Astrocyte (in vitro differentiated cells and primary cell): ENCODE measurements around the gene ZDHHC14. TPM values are rescaled to one million over a fixed set of nuclear protein-coding genes. Genes with fewer than 3 reads are reported as not detected.

Source experiments
- DNase-seq: peaks from one replicate; pipeline ENCODE4 v3.0.0-alpha.2; 2010; ENCODE audit warnings: low read depth
- FAIRE-seq: peaks from 2 replicates; lab custom pipeline; 2011; peaks lifted over from hg19 to GRCh38; lab: Jason Lieb, UNC
- H2AFZ ChIP-seq: 2 replicates; pipeline ENCODE4 v1.6.0; 2012; ENCODE audit warnings: low read depth, low read length, inconsistent platforms
- H3K27ac ChIP-seq: 2 replicates; pipeline ENCODE4 v1.5.1; 2011; ENCODE audit warnings: low read depth, low read length, inconsistent platforms
- H3K27me3 ChIP-seq: 2 replicates; pipeline ENCODE4 v1.6.0; 2011; ENCODE audit warnings: low read length, inconsistent platforms; ENCODE audit not compliant: insufficient read depth
- H3K36me3 ChIP-seq: 2 replicates; pipeline ENCODE4 v1.5.1; 2011; ENCODE audit warnings: low read length, inconsistent platforms; ENCODE audit not compliant: insufficient read depth
- H3K4me1 ChIP-seq: 2 replicates; pipeline ENCODE4 v1.5.1; 2011; ENCODE audit warnings: low read length, inconsistent platforms; ENCODE audit not compliant: insufficient read depth
- H3K4me2 ChIP-seq: 2 replicates; pipeline ENCODE4 v1.6.0; 2012; ENCODE audit warnings: low read length, inconsistent platforms
- H3K4me3 ChIP-seq: 2 replicates; pipeline ENCODE4 v1.5.1; 2011; ENCODE audit warnings: low read depth, mild to moderate bottlenecking, low read length, inconsistent platforms; ENCODE audit not compliant: insufficient read depth
- H3K79me2 ChIP-seq: 2 replicates; pipeline ENCODE4 v1.6.0; 2012; ENCODE audit warnings: mild to moderate bottlenecking, low read length, inconsistent platforms; ENCODE audit not compliant: insufficient read depth
- H3K9ac ChIP-seq: 2 replicates; pipeline ENCODE4 v1.6.0; 2012; ENCODE audit warnings: mild to moderate bottlenecking, low read length, inconsistent platforms
- H3K9me3 ChIP-seq: 2 replicates; pipeline ENCODE4 v1.5.1; 2012; ENCODE audit warnings: low read depth, mild to moderate bottlenecking, low read length, inconsistent platforms; ENCODE audit not compliant: insufficient read depth
- H4K20me1 ChIP-seq: 2 replicates; pipeline ENCODE4 v1.6.0; 2012; ENCODE audit warnings: low read length, inconsistent platforms; ENCODE audit not compliant: insufficient read depth
- H3K27ac Mint-ChIP-seq: one replicate; pipeline ENCODE4 v1.8.0; 2021; ENCODE audit warnings: mild to moderate bottlenecking, mixed read lengths; ENCODE audit not compliant: unreplicated experiment
- H3K27me3 Mint-ChIP-seq: one replicate; pipeline ENCODE4 v1.8.0; 2021; ENCODE audit warnings: low read depth, mixed read lengths; ENCODE audit not compliant: unreplicated experiment
- H3K36me3 Mint-ChIP-seq: one replicate; pipeline ENCODE4 v1.8.0; 2021; ENCODE audit warnings: low read depth, mixed read lengths; ENCODE audit not compliant: unreplicated experiment
- H3K4me1 Mint-ChIP-seq: one replicate; pipeline ENCODE4 v1.8.0; 2021; ENCODE audit warnings: low read depth, mixed read lengths; ENCODE audit not compliant: unreplicated experiment
- H3K4me3 Mint-ChIP-seq: one replicate; pipeline ENCODE4 v1.8.0; 2021; ENCODE audit warnings: mild to moderate bottlenecking, moderate library complexity, mixed read lengths; ENCODE audit not compliant: unreplicated experiment
- H3K9me3 Mint-ChIP-seq: one replicate; pipeline ENCODE4 v1.8.0; 2021; ENCODE audit warnings: mild to moderate bottlenecking, mixed read lengths; ENCODE audit not compliant: unreplicated experiment
- EZH2 ChIP-seq: IDR thresholded peaks from 2 replicates; pipeline ENCODE4 v1.6.1; 2012; ENCODE audit warnings: mild to moderate bottlenecking, low read length, inconsistent platforms; ENCODE audit not compliant: insufficient read depth
- total RNA-seq: library from RNA; stranded (reverse); gene quantifications from 2 replicates; pipeline ENCODE4 v1.2.1, GENCODE V29; 2021
- TF ChIP-seq, protein P1 (sequence below): IDR thresholded peaks from 2 replicates; pipeline ENCODE4 v1.5.1; 2011; ENCODE audit warnings: low read depth, mild to moderate bottlenecking, inconsistent platforms, low read length, moderate library complexity; ENCODE audit not compliant: insufficient read depth

The ZDHHC14 gene
- total RNA-seq, 1 donor from 2014 or later: 7.2 TPM

DNA sequence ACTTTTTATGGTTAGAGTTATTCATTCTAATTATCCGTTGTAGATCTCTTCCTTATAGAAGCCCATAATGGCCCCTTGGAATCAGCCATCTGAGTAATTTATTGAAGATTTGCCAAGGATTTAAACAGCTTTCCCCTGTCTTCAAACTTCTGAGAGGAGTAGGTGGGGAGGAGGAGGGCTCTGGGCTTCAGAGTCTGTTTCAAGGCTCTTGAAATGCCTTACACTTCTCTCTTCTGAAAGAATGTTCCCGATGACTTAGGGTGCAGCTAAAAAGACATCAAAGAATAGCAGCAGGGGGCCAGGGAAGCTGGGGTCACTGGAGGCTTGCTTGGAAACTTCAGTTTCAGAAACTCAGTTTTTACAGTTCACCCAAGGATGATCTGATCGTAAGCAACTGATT lies 165.3 kb downstream of the ZDHHC14 start:
- peaks cover 32% of the 10 kb centered on the region for H3K36me3 Mint-ChIP-seq
- peaks cover 6% of the 10 kb centered on the region for H3K4me1 Mint-ChIP-seq
- H3K4me1 ChIP-seq: no peaks in the 10 kb centered on the region
- no peak overlapping the region for H3K4me2 ChIP-seq
- TF ChIP-seq, protein P1, sequence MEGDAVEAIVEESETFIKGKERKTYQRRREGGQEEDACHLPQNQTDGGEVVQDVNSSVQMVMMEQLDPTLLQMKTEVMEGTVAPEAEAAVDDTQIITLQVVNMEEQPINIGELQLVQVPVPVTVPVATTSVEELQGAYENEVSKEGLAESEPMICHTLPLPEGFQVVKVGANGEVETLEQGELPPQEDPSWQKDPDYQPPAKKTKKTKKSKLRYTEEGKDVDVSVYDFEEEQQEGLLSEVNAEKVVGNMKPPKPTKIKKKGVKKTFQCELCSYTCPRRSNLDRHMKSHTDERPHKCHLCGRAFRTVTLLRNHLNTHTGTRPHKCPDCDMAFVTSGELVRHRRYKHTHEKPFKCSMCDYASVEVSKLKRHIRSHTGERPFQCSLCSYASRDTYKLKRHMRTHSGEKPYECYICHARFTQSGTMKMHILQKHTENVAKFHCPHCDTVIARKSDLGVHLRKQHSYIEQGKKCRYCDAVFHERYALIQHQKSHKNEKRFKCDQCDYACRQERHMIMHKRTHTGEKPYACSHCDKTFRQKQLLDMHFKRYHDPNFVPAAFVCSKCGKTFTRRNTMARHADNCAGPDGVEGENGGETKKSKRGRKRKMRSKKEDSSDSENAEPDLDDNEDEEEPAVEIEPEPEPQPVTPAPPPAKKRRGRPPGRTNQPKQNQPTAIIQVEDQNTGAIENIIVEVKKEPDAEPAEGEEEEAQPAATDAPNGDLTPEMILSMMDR: no peak
- TF ChIP-seq EZH2: no peak
- H3K27me3 Mint-ChIP-seq: peaks cover 34% of the 10 kb centered on the region
- H3K9me3 ChIP-seq: no peaks in the 10 kb centered on the region
- H3K27ac ChIP-seq: no peak overlapping the region
- H3K27me3 ChIP-seq: peaks cover 2% of the 10 kb centered on the region
- H3K4me3 ChIP-seq: no peak overlapping the region
- no peak overlapping the region for H2AFZ ChIP-seq
- FAIRE-seq (no peak), DNase-seq (peak; percentile 12)
- no peak overlapping the region for H3K4me3 Mint-ChIP-seq
- H3K9me3 Mint-ChIP-seq: peaks cover 7% of the 10 kb centered on the region
- H3K9ac ChIP-seq: no peak overlapping the region
- no peaks in the 10 kb centered on the region for H3K36me3 ChIP-seq
- H4K20me1 ChIP-seq: no peaks in the 10 kb centered on the region
- H3K27ac Mint-ChIP-seq: no peak overlapping the region
- no peaks in the 10 kb centered on the region for H3K79me2 ChIP-seq

DNA sequence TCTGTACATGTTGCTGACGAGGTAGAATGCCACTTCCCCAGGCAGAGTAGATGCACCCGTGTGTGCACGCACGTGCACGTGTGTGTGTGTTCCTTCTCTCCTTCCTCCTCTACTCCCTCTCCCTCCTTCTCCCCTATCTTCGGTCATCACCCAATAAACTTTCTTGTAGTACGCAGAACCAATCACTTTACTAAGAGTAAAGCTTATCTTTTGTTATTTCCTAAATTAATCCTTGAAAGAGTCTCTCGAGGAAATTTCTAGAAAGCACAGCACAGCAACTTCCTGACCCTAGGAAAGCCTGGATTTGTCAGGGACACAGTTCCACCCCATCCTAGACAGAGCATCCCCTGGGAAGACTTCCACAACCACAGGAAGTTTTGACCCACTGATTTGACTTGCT lies 166.1 kb downstream of the ZDHHC14 start:
- no peak for TF ChIP-seq EZH2
- TF ChIP-seq, protein P1: no peak
- no peak overlapping the region for H3K4me3 Mint-ChIP-seq

GRCh38 chr6:157548635-157549467 lies 167.9 kb downstream of the ZDHHC14 start:
- Mint-ChIP-seq H3K4me1 (peaks cover 11% of the 10 kb centered on the region), H3K27me3 (peaks cover 42% of the 10 kb centered on the region), H3K27ac (no peak overlapping the region), H3K36me3 (peaks cover 20% of the 10 kb centered on the region), H3K4me3 (no peak overlapping the region), H3K9me3 (peaks cover 5% of the 10 kb centered on the region)
- H3K4me1 ChIP-seq: no peaks in the 10 kb centered on the region
- peaks cover 2% of the 10 kb centered on the region for H3K27me3 ChIP-seq
- no peaks in the 10 kb centered on the region for H3K9me3 ChIP-seq
- H3K4me3 ChIP-seq: no peak overlapping the region
- H4K20me1 ChIP-seq: no peaks in the 10 kb centered on the region
- H3K9ac ChIP-seq: no peak overlapping the region
- no peaks in the 10 kb centered on the region for H3K36me3 ChIP-seq
- no peak overlapping the region for H3K27ac ChIP-seq
- no peak overlapping the region for H2AFZ ChIP-seq
- H3K4me2 ChIP-seq: no peak overlapping the region
- TF ChIP-seq, protein P1: no peak
- no peak for TF ChIP-seq EZH2
- FAIRE-seq (no peak), DNase-seq (no peak)
- no peaks in the 10 kb centered on the region for H3K79me2 ChIP-seq

More for the DNA sequence above, 166.1 kb downstream of the ZDHHC14 start:
- Histone ChIP-seq H3K79me2 (no peaks in the 10 kb centered on the region), H3K27me3 (peaks cover 2% of the 10 kb centered on the region), H4K20me1 (no peaks in the 10 kb centered on the region), H3K27ac (no peak overlapping the region), H3K9ac (no peak overlapping the region), H3K4me1 (no peaks in the 10 kb centered on the region), H3K9me3 (no peaks in the 10 kb centered on the region), H2AFZ (no peak overlapping the region), H3K4me3 (no peak overlapping the region), H3K36me3 (no peaks in the 10 kb centered on the region), H3K4me2 (no peak overlapping the region)
- DNase-seq: no peak
- H3K27ac Mint-ChIP-seq: no peak overlapping the region
- no peak for FAIRE-seq
- H3K4me1 Mint-ChIP-seq: peaks cover 9% of the 10 kb centered on the region
- H3K9me3 Mint-ChIP-seq: peaks cover 7% of the 10 kb centered on the region
- peaks cover 29% of the 10 kb centered on the region for H3K27me3 Mint-ChIP-seq
- H3K36me3 Mint-ChIP-seq: peaks cover 30% of the 10 kb centered on the region
